IMR-90 (cell line): ENCODE results near the gene INF2. TPM values are rescaled to one million over a fixed set of nuclear protein-coding genes. Genes with fewer than 3 reads are reported as not detected.

Experiments
- ATAC-seq: fragments of 200-7000 bp; cut with Tn5 transposase; 2 replicates; pipeline ENCODE4 v1.9.1; 2020; ENCODE audit warnings: low read depth, mild to moderate bottlenecking, moderate library complexity
- BruUV-seq: library from RNA; stranded (reverse); fragments of 400-500 nt; replicated peaks from 2 replicates; lab custom pipeline; 2021; lab: Mats Ljungman, UMichigan
- CTCF ChIA-PET: fragments of 300-600 bp; formaldehyde crosslinking; extraction: SDS; loops from one replicate; lab custom pipeline; 2021; ENCODE audit warnings: antibody characterized with exemption; lab: Yijun Ruan, JAX
- POLR2A ChIA-PET: fragments of 300-600 bp; sonication (Branson Sonifier 250); formaldehyde crosslinking; loops from one replicate; lab custom pipeline; 2022; ENCODE audit warnings: antibody characterized with exemption; ENCODE audit not compliant: unreplicated experiment; lab: Charles Lee
- DNase-seq: peaks from one replicate; pipeline ENCODE4 v3.0.0; 2013
- H2AFZ ChIP-seq: replicated peaks from 2 replicates; pipeline ENCODE3; 2013; ENCODE audit warnings: low read length, mild to moderate bottlenecking; ENCODE audit not compliant: poor library complexity
- H2AK5ac ChIP-seq: 2 replicates; pipeline ENCODE4 v1.6.1; 2013; ENCODE audit warnings: low read depth, low read length, inconsistent platforms
- H2AK9ac ChIP-seq: replicated peaks from 2 replicates; pipeline ENCODE3; 2013; ENCODE audit warnings: mild to moderate bottlenecking, low read depth, low read length, moderate library complexity; ENCODE audit not compliant: poor library complexity
- H2BK120ac ChIP-seq: 2 replicates; pipeline ENCODE4 v1.6.1; 2013; ENCODE audit warnings: low read depth, low read length, inconsistent platforms
- H2BK15ac ChIP-seq: 3 replicates; pipeline ENCODE4 v1.6.1; 2013; ENCODE audit warnings: low read depth, low read length, inconsistent platforms
- H2BK20ac ChIP-seq: 2 replicates; pipeline ENCODE4 v1.6.1; 2013; ENCODE audit warnings: low read depth, mild to moderate bottlenecking, inconsistent platforms, low read length, moderate library complexity
- H2BK5ac ChIP-seq: 2 replicates; pipeline ENCODE4 v1.6.1; 2013; ENCODE audit warnings: mild to moderate bottlenecking, low read depth, low read length, inconsistent platforms; ENCODE audit not compliant: poor library complexity, severe bottlenecking
- H3K14ac ChIP-seq: replicated peaks from 2 replicates; pipeline ENCODE4 v1.6.1; 2013; ENCODE audit warnings: low read depth, low read length, inconsistent platforms
- H3K18ac ChIP-seq: 2 replicates; pipeline ENCODE4 v1.6.1; 2013; ENCODE audit warnings: low read depth, low read length, control low read depth
- H3K23ac ChIP-seq: 2 replicates; pipeline ENCODE4 v1.6.1; 2013; ENCODE audit warnings: low read depth, low read length, inconsistent platforms
- H3K27ac ChIP-seq: 2 replicates; pipeline ENCODE4 v1.5.1; 2013; ENCODE audit warnings: mild to moderate bottlenecking, control low read depth, low read length; ENCODE audit not compliant: insufficient read depth
- H3K27me3 ChIP-seq: 2 replicates; pipeline ENCODE4 v1.6.1; 2013; ENCODE audit warnings: low read length; ENCODE audit not compliant: control insufficient read depth, insufficient read depth
- H3K36me3 ChIP-seq: 2 replicates; pipeline ENCODE4 v1.6.1; 2013; ENCODE audit warnings: low read length, mixed read lengths; ENCODE audit not compliant: control insufficient read depth, insufficient read depth
- H3K4ac ChIP-seq: 2 replicates; pipeline ENCODE4 v1.6.1; 2013; ENCODE audit warnings: low read depth, low read length, inconsistent platforms
- H3K4me1 ChIP-seq: 2 replicates; pipeline ENCODE4 v1.6.1; 2013; ENCODE audit warnings: low read length, mixed read lengths; ENCODE audit not compliant: control insufficient read depth, insufficient read depth
- H3K4me2 ChIP-seq: 2 replicates; pipeline ENCODE4 v1.6.1; 2013; ENCODE audit warnings: low read depth, mild to moderate bottlenecking, control low read depth, low read length, moderate library complexity
- H3K4me3 ChIP-seq: 2 replicates; pipeline ENCODE4 v1.5.1; 2013; ENCODE audit warnings: low read depth, mild to moderate bottlenecking, control low read depth, low read length, moderate library complexity; ENCODE audit not compliant: insufficient read depth
- H3K56ac ChIP-seq: 2 replicates; pipeline ENCODE4 v1.6.1; 2013; ENCODE audit warnings: low read length, inconsistent platforms; ENCODE audit not compliant: insufficient read depth; ENCODE audit errors: extremely low read depth
- H3K79me1 ChIP-seq, 2 experiments: 2 replicates each; pipeline ENCODE4 v1.6.1; 2013; ENCODE audit warnings: low read length in 2 of 2, inconsistent platforms in 1 of 2, low read depth in 1 of 2
- H3K9ac ChIP-seq: 2 replicates; pipeline ENCODE4 v1.6.1; 2013; ENCODE audit warnings: low read depth, low read length, control low read depth
- H3K9me1 ChIP-seq: 2 replicates; pipeline ENCODE4 v1.6.1; 2013; ENCODE audit warnings: low read length, inconsistent platforms; ENCODE audit not compliant: insufficient read depth
- H3K9me3 ChIP-seq: 2 replicates; pipeline ENCODE4 v1.6.1; 2013; ENCODE audit warnings: low read length; ENCODE audit not compliant: control insufficient read depth, insufficient read depth
- H4K20me1 ChIP-seq: 2 replicates; pipeline ENCODE4 v1.6.1; 2013; ENCODE audit warnings: low read length, inconsistent platforms; ENCODE audit not compliant: insufficient read depth
- H4K5ac ChIP-seq: 2 replicates; pipeline ENCODE4 v1.6.1; 2013; ENCODE audit warnings: mild to moderate bottlenecking, low read depth, low read length, control low read depth
- H4K8ac ChIP-seq, 2 experiments: 2 replicates each; pipeline ENCODE4 v1.6.1; 2013; ENCODE audit warnings: low read depth in 2 of 2, low read length in 2 of 2, control low read depth in 1 of 2, inconsistent platforms in 1 of 2
- H4K91ac ChIP-seq: 2 replicates; pipeline ENCODE4 v1.6.1; 2013; ENCODE audit warnings: low read depth, low read length, inconsistent platforms; ENCODE audit not compliant: insufficient read depth
- BHLHE40 ChIP-seq: fragments of 150-350 bp; IDR thresholded peaks from 2 replicates; pipeline ENCODE4 v1.6.1; 2016; ENCODE audit warnings: mild to moderate bottlenecking, low read depth, low read length
- CEBPB ChIP-seq: IDR thresholded peaks from 2 replicates; pipeline ENCODE4 v1.6.1; 2012; ENCODE audit warnings: low read depth, low read length, improper control_type of control experiment
- CHD1 ChIP-seq: IDR thresholded peaks from 2 replicates; pipeline ENCODE4 v1.6.1; 2012; ENCODE audit warnings: low read depth, low read length, improper control_type of control experiment
- CTCF ChIP-seq: conservative IDR thresholded peaks from 2 replicates; pipeline ENCODE4 v1.5.1; 2012; ENCODE audit warnings: mild to moderate bottlenecking, low read depth, low read length, improper control_type of control experiment
- FOS ChIP-seq: fragments of 150-350 bp; IDR thresholded peaks from 2 replicates; pipeline ENCODE4 v1.6.1; 2016; ENCODE audit warnings: low read depth, low read length
- MAFK ChIP-seq: IDR thresholded peaks from 2 replicates; pipeline ENCODE4 v1.6.1; 2012; ENCODE audit warnings: low read depth, low read length, improper control_type of control experiment
- MAZ ChIP-seq: IDR thresholded peaks from 2 replicates; pipeline ENCODE4 v1.6.1; 2012; ENCODE audit warnings: low read depth, mild to moderate bottlenecking, low read length, improper control_type of control experiment, moderate library complexity, borderline replicate concordance
- MXI1 ChIP-seq: IDR thresholded peaks from 2 replicates; pipeline ENCODE4 v1.6.1; 2012; ENCODE audit warnings: low read depth, mild to moderate bottlenecking, low read length, moderate library complexity, borderline replicate concordance
- NFE2L2 ChIP-seq: fragments of 150-350 bp; IDR thresholded peaks from 2 replicates; pipeline ENCODE4 v1.6.1; 2016; ENCODE audit warnings: low read depth, mild to moderate bottlenecking, low read length
- POLR2A ChIP-seq: IDR thresholded peaks from 2 replicates; pipeline ENCODE4 v1.6.1; 2012; ENCODE audit warnings: mild to moderate bottlenecking, low read depth, low read length
- RAD21 ChIP-seq: IDR thresholded peaks from 2 replicates; pipeline ENCODE4 v1.6.1; 2012; ENCODE audit warnings: low read length, improper control_type of control experiment
- RCOR1 ChIP-seq: IDR thresholded peaks from 2 replicates; pipeline ENCODE4 v1.6.1; 2012; ENCODE audit warnings: mild to moderate bottlenecking, low read length, improper control_type of control experiment; ENCODE audit not compliant: insufficient replicate concordance
- RFX5 ChIP-seq: IDR thresholded peaks from 2 replicates; pipeline ENCODE4 v1.8.0; 2012; ENCODE audit warnings: low read depth, mild to moderate bottlenecking, low read length, moderate library complexity
- WGBS, 2 experiments: methylation state at CpG; one replicate each; pipeline versions ENCODE4 v1.1.5 to v1.1.7; 2013; ENCODE audit warnings: missing lambda C conversion rate in 2 of 2; ENCODE audit not compliant: insufficient read length in 1 of 2; ENCODE audit errors: extremely low coverage in 2 of 2; 5-methylcytosine and 5-hydroxymethylcytosine counted together
- dilution Hi-C: fragments of 300-500 bp; cut with HindIII; formaldehyde crosslinking; loops from one replicate; pipeline ENCODE4 v1.14.3; 2018; ENCODE audit warnings: low sequenced_read_pairs; ENCODE audit not compliant: unreplicated experiment
- in situ Hi-C: fragments of 300-500 bp; cut with MboI; formaldehyde crosslinking; loops from 3 replicates; pipeline ENCODE4 v1.14.3; 2019; ENCODE audit warnings: low sequenced_read_pairs, inconsistent platforms, mixed read lengths
- intact Hi-C: fragments of 100-400 bp; cut with micrococcal nuclease; formaldehyde crosslinking; loops from 2 replicates; pipeline ENCODE4 v1.10.0; 2022
- polyA plus RNA-seq, 3 experiments: library from polyadenylated mRNA; depleted of rRNA; stranded (reverse); fragments of >200 nt; gene quantifications; 2 replicates each; pipeline ENCODE4 v1.2.3, GENCODE V29; 2012; ENCODE audit warnings: low replicate concordance in 1 of 3
- total RNA-seq: library from RNA; depleted of rRNA; stranded (reverse); fragments of >200 nt; gene quantifications from 2 replicates; pipeline ENCODE4 v1.2.3, GENCODE V29; 2012
- TF ChIP-seq, protein P1 (sequence below): fragments of 150-350 bp; IDR thresholded peaks from 2 replicates; pipeline ENCODE4 v1.6.1; 2016; ENCODE audit warnings: low read depth, mild to moderate bottlenecking, low read length, moderate library complexity, borderline replicate concordance

INF2 gene
- total and polyA plus RNA-seq, 2 of the 4 experiments (the other 2 are of a cell fraction) = 16.8 to 62.1 TPM

- Histone ChIP-seq H2BK5ac (no peak overlapping the region), H3K36me3 (no peaks in the 10 kb centered on the region), H3K4ac (no peak overlapping the region), H3K9ac (no peak overlapping the region), H2BK15ac (no peak overlapping the region), H3K27me3 (peaks cover 10% of the 10 kb centered on the region), H4K5ac (no peak overlapping the region), H3K4me3 (no peak overlapping the region), H3K23ac (no peak overlapping the region), H2AK9ac (peak overlapping the region; percentile 85), H3K9me3 (peaks cover 19% of the 10 kb centered on the region), H2BK120ac (no peak overlapping the region), H3K4me2 (no peak overlapping the region), H3K79me1 (no peaks in the 10 kb centered on the region), H2BK20ac (no peak overlapping the region), H4K8ac (no peak overlapping the region), H3K56ac (no peak overlapping the region), H3K27ac (no peak overlapping the region), H2AFZ (peak overlapping the region; percentile 98), H3K9me1 (no peaks in the 10 kb centered on the region), H3K14ac (no peak overlapping the region), H3K18ac (no peak overlapping the region), H3K4me1 (0 out of 2 replicates have a peak, but pooled peaks cover 2% of the 10 kb centered on the region), H2AK5ac (peak overlapping the region; percentile 24; the same call in 1 of the 2 replicates), H4K91ac (no peak overlapping the region), H4K20me1 (no peaks in the 10 kb centered on the region)
- CTCF ChIA-PET = interaction anchor here (1.1 kb wide), 1 partner anchor 29 kb away, joined by 3 read pairs; no protein-coding TSS in a partner anchor
- dilution Hi-C loops = no loop called here
- TF ChIP-seq FOS = no peak
- no peak for TF ChIP-seq MAZ
- TF ChIP-seq NFE2L2 = no peak
- TF ChIP-seq MXI1 = no peak
- no peak for TF ChIP-seq CTCF
- TF ChIP-seq CEBPB = no peak
- TF ChIP-seq, protein P1, sequence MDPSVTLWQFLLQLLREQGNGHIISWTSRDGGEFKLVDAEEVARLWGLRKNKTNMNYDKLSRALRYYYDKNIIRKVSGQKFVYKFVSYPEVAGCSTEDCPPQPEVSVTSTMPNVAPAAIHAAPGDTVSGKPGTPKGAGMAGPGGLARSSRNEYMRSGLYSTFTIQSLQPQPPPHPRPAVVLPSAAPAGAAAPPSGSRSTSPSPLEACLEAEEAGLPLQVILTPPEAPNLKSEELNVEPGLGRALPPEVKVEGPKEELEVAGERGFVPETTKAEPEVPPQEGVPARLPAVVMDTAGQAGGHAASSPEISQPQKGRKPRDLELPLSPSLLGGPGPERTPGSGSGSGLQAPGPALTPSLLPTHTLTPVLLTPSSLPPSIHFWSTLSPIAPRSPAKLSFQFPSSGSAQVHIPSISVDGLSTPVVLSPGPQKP = no peak
- no peak for TF ChIP-seq BHLHE40
- no peak for TF ChIP-seq POLR2A
- no peak for TF ChIP-seq RCOR1
- no peak for TF ChIP-seq RFX5
- TF ChIP-seq MAFK = no peak
- TF ChIP-seq CHD1 = no peak
- no peak for TF ChIP-seq RAD21
- BruUV-seq = no TSS peak
- 78% methylated on average over 4 of the region's 24 CpGs; no CpG with 5 or more reads in 1 of the 2 experiments for WGBS, 2 experiments
- in situ Hi-C loops = no loop called here
- DNase-seq (no peak), ATAC-seq (no peak)
- POLR2A ChIA-PET = no interaction called here
- intact Hi-C loops = loop anchor here (1.0 to 5.0 kb wide), 3 partner anchors 36 to 71 kb away; partner anchors contain the start of genes ADSS1 and INF2
These were observed 38.2 kb upstream of the INF2 start for GRCh38 chr14:104650981-104651875.
